Measurements from ENCODE around the gene DKK1. TPM values are rescaled to one million over a fixed set of nuclear protein-coding genes. Genes with fewer than 3 reads are reported as not detected.

Gene DKK1
- total and polyA plus RNA-seq, 11 donors: 0.11 to 7.0 (median 0.62) TPM; not detected in 4

DNA sequence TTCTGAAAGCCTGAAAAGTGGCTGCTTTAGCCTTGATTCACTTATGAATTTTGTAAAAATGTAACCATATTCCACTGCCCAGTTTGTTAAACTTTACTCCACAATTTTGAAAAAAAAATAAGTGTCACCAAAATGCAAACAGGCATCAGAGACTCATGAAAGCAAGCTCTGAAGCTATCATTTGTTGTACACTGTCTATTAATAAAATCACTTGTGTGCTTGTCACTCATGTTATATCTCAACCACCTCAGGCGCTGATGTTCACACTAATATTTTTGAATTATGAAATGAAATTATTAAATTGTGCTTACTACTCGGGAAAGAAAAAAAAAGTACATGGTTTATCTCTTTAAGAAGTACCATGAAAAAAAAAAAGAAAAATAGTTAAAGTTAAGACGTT is 34.5 kb upstream of the DKK1 start:
- DNase-seq (no peak), ATAC-seq (no peak)
- no peak overlapping the region for H3K4me3 ChIP-seq
- H3K9me3 ChIP-seq: peaks cover 0 to 14% (median 0%) of the 10 kb centered on the region in 12 donors
- no peaks in the 10 kb centered on the region for H3K27me3 ChIP-seq
- peaks cover 0 to 5% (median 0%) of the 10 kb centered on the region in 12 donors for H3K4me1 ChIP-seq
- intact Hi-C loops (cut with DNase I): no loop called here
- TF ChIP-seq, protein P1, sequence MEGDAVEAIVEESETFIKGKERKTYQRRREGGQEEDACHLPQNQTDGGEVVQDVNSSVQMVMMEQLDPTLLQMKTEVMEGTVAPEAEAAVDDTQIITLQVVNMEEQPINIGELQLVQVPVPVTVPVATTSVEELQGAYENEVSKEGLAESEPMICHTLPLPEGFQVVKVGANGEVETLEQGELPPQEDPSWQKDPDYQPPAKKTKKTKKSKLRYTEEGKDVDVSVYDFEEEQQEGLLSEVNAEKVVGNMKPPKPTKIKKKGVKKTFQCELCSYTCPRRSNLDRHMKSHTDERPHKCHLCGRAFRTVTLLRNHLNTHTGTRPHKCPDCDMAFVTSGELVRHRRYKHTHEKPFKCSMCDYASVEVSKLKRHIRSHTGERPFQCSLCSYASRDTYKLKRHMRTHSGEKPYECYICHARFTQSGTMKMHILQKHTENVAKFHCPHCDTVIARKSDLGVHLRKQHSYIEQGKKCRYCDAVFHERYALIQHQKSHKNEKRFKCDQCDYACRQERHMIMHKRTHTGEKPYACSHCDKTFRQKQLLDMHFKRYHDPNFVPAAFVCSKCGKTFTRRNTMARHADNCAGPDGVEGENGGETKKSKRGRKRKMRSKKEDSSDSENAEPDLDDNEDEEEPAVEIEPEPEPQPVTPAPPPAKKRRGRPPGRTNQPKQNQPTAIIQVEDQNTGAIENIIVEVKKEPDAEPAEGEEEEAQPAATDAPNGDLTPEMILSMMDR (IDR thresholded peaks at IDR 0.05): no peak
- no peak for TF ChIP-seq POLR2A (IDR thresholded peaks at IDR 0.05)
- H3K36me3 ChIP-seq: peaks cover 0 to 16% (median 0%) of the 10 kb centered on the region in 9 donors
- WGBS, 4 donors: 27 to 54% (median 40%) methylated on average over 3 of the region's 3 CpGs
- no peak overlapping the region for H3K27ac ChIP-seq

DNA sequence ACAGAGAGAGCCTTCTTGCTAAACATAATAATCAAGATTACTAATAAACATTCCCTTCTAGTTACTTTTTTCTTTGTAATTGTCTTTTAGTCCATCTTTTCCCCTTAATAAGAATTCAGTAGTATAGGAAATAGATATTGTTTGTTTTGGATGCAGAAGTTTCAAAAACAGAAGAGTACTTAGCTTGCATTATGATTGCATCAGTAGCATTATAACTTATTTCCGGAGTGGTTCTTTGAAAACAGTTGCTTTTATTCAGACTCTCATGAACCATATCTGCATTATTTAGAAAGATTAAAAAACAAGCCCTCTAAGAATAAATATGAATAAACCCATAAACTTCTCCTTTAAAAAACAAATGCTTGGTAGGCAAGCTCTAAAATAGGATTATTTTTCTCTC is 34.0 kb upstream of the DKK1 start:
- H3K27ac ChIP-seq: no peak overlapping the region
- ATAC-seq (no peak), DNase-seq (no peak)
- intact Hi-C loops (cut with DNase I): no loop called here
- TF ChIP-seq, protein P1 (IDR thresholded peaks at IDR 0.05): no peak
- TF ChIP-seq POLR2A (IDR thresholded peaks at IDR 0.05): no peak
- peaks cover 0 to 5% (median 0%) of the 10 kb centered on the region in 12 donors for H3K4me1 ChIP-seq
- 57 to 78% (median 75%) methylated on average over 1 of the region's 1 CpG for WGBS, 4 donors
- no peaks in the 10 kb centered on the region for H3K27me3 ChIP-seq
- H3K4me3 ChIP-seq: no peak overlapping the region
- peaks cover 0 to 14% (median 0%) of the 10 kb centered on the region in 12 donors for H3K9me3 ChIP-seq
- H3K36me3 ChIP-seq: peaks cover 0 to 18% (median 0%) of the 10 kb centered on the region in 9 donors

DNA sequence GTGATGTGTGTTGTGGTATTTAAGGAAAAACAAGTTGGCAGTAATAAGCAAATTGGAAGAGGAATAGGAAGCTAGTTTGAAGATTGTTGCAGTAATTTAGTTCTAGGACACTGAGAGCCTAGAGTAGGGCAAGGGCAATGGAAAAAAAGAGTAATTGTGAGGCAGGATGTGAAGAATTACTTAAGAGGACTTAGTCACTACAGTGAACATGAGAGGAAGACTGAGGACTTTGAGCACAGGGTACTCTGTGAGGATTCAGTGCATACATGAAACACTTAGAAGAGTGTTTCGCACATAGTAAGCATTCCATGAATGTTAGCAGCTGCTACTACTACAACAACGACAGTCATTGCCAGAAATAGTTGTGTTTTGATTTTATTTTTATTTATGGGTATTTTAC is 30.9 kb upstream of the DKK1 start:
- intact Hi-C loops (cut with DNase I): no loop called here
- H3K27me3 ChIP-seq: no peaks in the 10 kb centered on the region
- peaks cover 0 to 19% (median 0%) of the 10 kb centered on the region in 9 donors for H3K36me3 ChIP-seq
- peaks cover 0 to 5% (median 0%) of the 10 kb centered on the region in 12 donors for H3K9me3 ChIP-seq
- H3K27ac ChIP-seq: no peak overlapping the region
- no peak for DNase-seq
- 69 to 77% (median 75%) methylated on average over 2 of the region's 2 CpGs for WGBS, 4 donors
- TF ChIP-seq POLR2A (IDR thresholded peaks at IDR 0.05): no peak
- TF ChIP-seq, protein P1 (IDR thresholded peaks at IDR 0.05): no peak
- ATAC-seq: no peak
- no peak overlapping the region for H3K4me3 ChIP-seq
- peaks cover 0 to 5% (median 0%) of the 10 kb centered on the region in 12 donors for H3K4me1 ChIP-seq

DNA sequence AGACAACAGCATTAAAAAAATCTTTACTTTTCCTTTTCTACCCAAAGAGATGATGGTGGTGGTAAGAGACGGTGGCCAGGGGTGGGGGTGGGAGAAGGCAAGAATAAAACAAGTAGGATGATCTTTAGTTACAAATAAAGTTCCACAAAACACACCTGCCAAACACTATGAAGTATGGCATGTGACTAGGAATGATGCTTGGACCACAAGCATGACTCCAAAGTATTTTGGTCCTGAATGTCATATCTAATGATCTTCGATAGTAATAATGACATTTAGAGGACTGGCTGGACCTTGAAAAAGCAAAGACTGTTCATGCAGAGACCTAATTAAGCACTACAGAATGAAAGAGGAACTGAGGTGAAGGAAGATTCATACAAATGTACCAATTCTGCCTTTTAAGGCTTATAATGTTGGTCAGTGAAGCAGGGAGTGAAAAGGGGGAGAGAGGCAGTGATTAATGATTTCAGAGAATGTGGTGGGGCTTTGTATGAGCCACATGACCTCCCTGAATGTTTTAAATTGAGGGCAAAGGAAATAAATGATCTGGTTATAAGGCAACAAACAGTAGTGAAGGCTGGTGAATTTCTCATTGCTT is 29.6 kb upstream of the DKK1 start:
- H3K27me3 ChIP-seq: no peaks in the 10 kb centered on the region
- DNase-seq: no peak
- peaks cover 0 to 4% (median 0%) of the 10 kb centered on the region in 12 donors for H3K4me1 ChIP-seq
- peaks cover 0 to 20% (median 0%) of the 10 kb centered on the region in 9 donors for H3K36me3 ChIP-seq
- no peaks in the 10 kb centered on the region for H3K9me3 ChIP-seq
- intact Hi-C loops (cut with DNase I): no loop called here
- no peak for ATAC-seq
- WGBS, 4 donors: 78 to 90% (median 85%) methylated on average over 2 of the region's 2 CpGs
- H3K4me3 ChIP-seq: no peak overlapping the region
- TF ChIP-seq, protein P1 (IDR thresholded peaks at IDR 0.05): no peak
- no peak for TF ChIP-seq POLR2A (IDR thresholded peaks at IDR 0.05)
- H3K27ac ChIP-seq: no peak overlapping the region
